Globus pallidus (tissue), 1 donor: ENCODE results near the gene ADAMTS3.
"Not testable (repeated sequence)": the region's sequence is repeated elsewhere in the genome, so short reads cannot be mapped to it uniquely, and the experiment has no call there.

Experiments
- DNase-seq: peaks from one replicate; pipeline ENCODE4 v3.0.0-alpha.2; 2015; ENCODE audit warnings: low spot score

Gene ADAMTS3

GRCh38 chr4:72473434-72473900, 95.6 kb downstream of the ADAMTS3 start:
- no peak for DNase-seq

- no peak for DNase-seq
Measured at GRCh38 chr4:72471816-72472215, 97.2 kb downstream of the ADAMTS3 start.

GRCh38 chr4:72468904-72469502, 100.0 kb downstream of the ADAMTS3 start:
- DNase-seq: no peak

- no peak for DNase-seq
Measured at GRCh38 chr4:72467633-72468032, 101.4 kb downstream of the ADAMTS3 start.

- DNase-seq: no peak
Measured at GRCh38 chr4:72463724-72464123, 105.3 kb downstream of the ADAMTS3 start.

GRCh38 chr4:72457158-72457557, 111.9 kb downstream of the ADAMTS3 start:
- DNase-seq: no peak

GRCh38 chr4:72451349-72451748, 117.7 kb downstream of the ADAMTS3 start:
- no peak for DNase-seq

- DNase-seq: no peak
Measured at GRCh38 chr4:72449705-72450104, 119.3 kb downstream of the ADAMTS3 start.

- no peak for DNase-seq
Measured at GRCh38 chr4:72448231-72448630, 120.8 kb downstream of the ADAMTS3 start.

GRCh38 chr4:72446353-72447055, 122.5 kb downstream of the ADAMTS3 start:
- DNase-seq: no peak

- no peak for DNase-seq
Measured at GRCh38 chr4:72444092-72444491, 124.9 kb downstream of the ADAMTS3 start.

- no peak for DNase-seq
Measured at GRCh38 chr4:72442715-72443114, 126.3 kb downstream of the ADAMTS3 start.

GRCh38 chr4:72442147-72442546, 126.9 kb downstream of the ADAMTS3 start:
- DNase-seq: no peak

- DNase-seq: no peak
Measured at GRCh38 chr4:72440386-72440785, 128.6 kb downstream of the ADAMTS3 start.

- no peak for DNase-seq
Measured at GRCh38 chr4:72432975-72433374, 136.0 kb downstream of the ADAMTS3 start.

- no peak for DNase-seq
Measured at GRCh38 chr4:72432282-72432681, 136.7 kb downstream of the ADAMTS3 start.

- DNase-seq: no peak
Measured at GRCh38 chr4:72430988-72431387, 138.0 kb downstream of the ADAMTS3 start.

GRCh38 chr4:72430050-72430449, 139.0 kb downstream of the ADAMTS3 start:
- DNase-seq: no peak

- no peak for DNase-seq
Measured at GRCh38 chr4:72429397-72429889, 139.6 kb downstream of the ADAMTS3 start.

- DNase-seq: no peak
Measured at GRCh38 chr4:72427057-72427456, 142.0 kb downstream of the ADAMTS3 start.

GRCh38 chr4:72425908-72426307, 143.1 kb downstream of the ADAMTS3 start:
- DNase-seq: not testable (repeated sequence)

GRCh38 chr4:72424006-72424405, 145.0 kb downstream of the ADAMTS3 start:
- DNase-seq: no peak

GRCh38 chr4:72422416-72422815, 146.6 kb downstream of the ADAMTS3 start:
- no peak for DNase-seq

GRCh38 chr4:72418458-72418857, 150.6 kb downstream of the ADAMTS3 start:
- peak; percentile 5 for DNase-seq
